Astrocyte (in vitro differentiated cells and primary cell): ENCODE measurements around the gene THSD7B.

Source experiments
- EZH2 ChIP-seq: IDR thresholded peaks from 2 replicates; pipeline ENCODE4 v1.6.1; 2012; ENCODE audit warnings: mild to moderate bottlenecking, low read length, inconsistent platforms; ENCODE audit not compliant: insufficient read depth
- TF ChIP-seq, protein P1 (sequence below): IDR thresholded peaks from 2 replicates; pipeline ENCODE4 v1.5.1; 2011; ENCODE audit warnings: low read depth, mild to moderate bottlenecking, inconsistent platforms, low read length, moderate library complexity; ENCODE audit not compliant: insufficient read depth

DNA sequence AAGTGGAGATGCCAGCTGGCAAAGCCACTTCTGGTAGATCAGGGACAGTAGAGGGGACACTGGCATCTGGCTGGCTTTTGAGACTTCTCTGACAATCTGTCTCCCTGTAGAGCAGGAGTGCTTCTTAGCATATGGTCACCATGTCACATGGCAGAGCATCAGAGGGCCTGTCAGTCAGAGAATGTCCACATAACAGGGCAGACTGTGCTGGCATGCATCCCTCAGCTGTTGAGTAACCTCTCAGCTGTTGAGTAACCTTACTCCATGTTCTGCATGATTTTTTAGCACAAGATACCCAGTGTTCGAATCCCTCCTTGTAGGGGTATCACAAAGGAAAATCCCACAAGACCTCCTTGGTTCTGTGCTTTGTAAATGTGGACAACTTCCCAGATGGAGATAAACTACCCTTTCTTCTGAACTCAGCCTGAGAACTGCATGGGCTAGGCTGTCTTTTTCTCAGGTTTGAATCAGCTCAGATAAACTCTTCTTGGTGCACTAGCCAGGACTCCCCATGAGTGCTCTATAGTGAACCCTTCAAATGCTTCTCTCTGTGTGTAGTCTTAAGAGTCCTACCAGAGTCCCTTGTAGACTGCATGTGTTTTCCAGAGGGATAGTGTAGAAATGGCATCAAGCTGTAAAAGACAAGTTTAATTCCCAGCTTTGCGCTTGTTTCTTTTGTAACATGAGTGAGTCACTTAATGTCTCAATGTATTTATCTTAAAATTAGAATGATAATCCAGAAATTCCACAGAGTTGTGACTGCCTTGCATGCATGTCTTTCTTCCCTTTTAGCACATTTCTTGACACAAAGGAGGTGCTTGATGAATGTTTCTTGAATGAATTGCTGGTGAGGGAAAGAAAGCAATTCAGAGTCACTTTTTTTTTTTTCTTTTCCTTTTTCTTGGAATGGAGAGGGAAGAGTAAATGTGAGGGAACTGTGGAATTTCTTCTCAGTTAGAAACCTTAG lies 756.6 kb downstream of the THSD7B start:
- TF ChIP-seq, protein P1, sequence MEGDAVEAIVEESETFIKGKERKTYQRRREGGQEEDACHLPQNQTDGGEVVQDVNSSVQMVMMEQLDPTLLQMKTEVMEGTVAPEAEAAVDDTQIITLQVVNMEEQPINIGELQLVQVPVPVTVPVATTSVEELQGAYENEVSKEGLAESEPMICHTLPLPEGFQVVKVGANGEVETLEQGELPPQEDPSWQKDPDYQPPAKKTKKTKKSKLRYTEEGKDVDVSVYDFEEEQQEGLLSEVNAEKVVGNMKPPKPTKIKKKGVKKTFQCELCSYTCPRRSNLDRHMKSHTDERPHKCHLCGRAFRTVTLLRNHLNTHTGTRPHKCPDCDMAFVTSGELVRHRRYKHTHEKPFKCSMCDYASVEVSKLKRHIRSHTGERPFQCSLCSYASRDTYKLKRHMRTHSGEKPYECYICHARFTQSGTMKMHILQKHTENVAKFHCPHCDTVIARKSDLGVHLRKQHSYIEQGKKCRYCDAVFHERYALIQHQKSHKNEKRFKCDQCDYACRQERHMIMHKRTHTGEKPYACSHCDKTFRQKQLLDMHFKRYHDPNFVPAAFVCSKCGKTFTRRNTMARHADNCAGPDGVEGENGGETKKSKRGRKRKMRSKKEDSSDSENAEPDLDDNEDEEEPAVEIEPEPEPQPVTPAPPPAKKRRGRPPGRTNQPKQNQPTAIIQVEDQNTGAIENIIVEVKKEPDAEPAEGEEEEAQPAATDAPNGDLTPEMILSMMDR: no peak
- TF ChIP-seq EZH2: no peak
